ENCODE data around the gene CST11.

- TF ChIP-seq CTCF (IDR thresholded peaks at IDR 0.05 in 4 of 5, conservative IDR thresholded peaks at IDR 0.05 in 1 of 5) (no peak), POLR2A (IDR thresholded peaks at IDR 0.05) (no peak)
Measured at GRCh38 chr20:23419657-23419994, 33.0 kb downstream of the CST11 start.
